HL-60 (cell line): ENCODE results near the gene PDZK1.

ENCODE experiments used
- CTCF ChIP-seq: IDR thresholded peaks from one replicate; pipeline ENCODE4 v1.5.1; 2011; ENCODE audit warnings: low read length, control low read depth, inconsistent platforms; ENCODE audit not compliant: insufficient read depth
- GABPA ChIP-seq: IDR thresholded peaks from 2 replicates; pipeline ENCODE4 v1.6.1; 2012; ENCODE audit warnings: low read depth
- POLR2AphosphoS5 ChIP-seq: IDR thresholded peaks from 2 replicates; pipeline ENCODE4 v1.6.1; 2012; ENCODE audit warnings: low read depth
- REST ChIP-seq: IDR thresholded peaks from 2 replicates; pipeline ENCODE4 v1.6.1; 2012; ENCODE audit warnings: low read depth; ENCODE audit not compliant: insufficient replicate concordance

GRCh38 chr1:145740269-145740668, 33.1 kb upstream of the PDZK1 start:
- TF ChIP-seq CTCF (no peak), REST (no peak), POLR2AphosphoS5 (no peak), GABPA (no peak)
